GM18517 (cell line): ENCODE data around the gene PMEPA1.

Source experiments
- ATAC-seq: cut with Tn5 transposase; IDR thresholded peaks from one replicate; pipeline ENCODE4 v1.9.1; 2021; ENCODE audit warnings: mild to moderate bottlenecking, moderate library complexity; ENCODE audit not compliant: unreplicated experiment

Gene PMEPA1

DNA sequence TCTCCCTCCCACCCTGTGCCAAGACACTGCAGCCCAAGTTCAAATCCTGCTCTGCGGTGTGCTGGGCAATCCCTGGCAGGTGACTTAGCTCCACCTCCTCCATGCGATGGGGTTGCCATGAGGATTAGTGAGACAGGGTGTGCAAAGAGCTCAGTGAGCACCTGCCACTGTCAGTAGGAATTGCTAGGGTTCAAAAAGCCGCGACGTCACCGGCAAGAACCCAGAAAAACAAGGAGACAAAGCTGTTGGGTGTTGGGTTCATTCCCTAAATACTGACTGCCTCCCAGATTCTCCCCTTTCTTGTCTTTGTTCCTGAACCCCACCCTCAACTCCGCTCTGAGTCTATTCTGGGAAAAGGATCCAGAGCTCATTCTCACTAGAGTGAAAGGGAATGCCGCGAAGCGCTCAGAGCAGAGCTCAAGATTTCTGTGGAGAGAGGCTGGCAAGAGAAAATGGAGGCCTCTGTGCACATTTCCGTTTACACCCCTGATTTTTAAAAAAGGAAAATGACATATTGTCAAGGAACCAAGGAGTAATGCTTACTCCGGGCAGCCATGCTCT is 13.3 kb downstream of the PMEPA1 start:
- ATAC-seq, result no peak

DNA sequence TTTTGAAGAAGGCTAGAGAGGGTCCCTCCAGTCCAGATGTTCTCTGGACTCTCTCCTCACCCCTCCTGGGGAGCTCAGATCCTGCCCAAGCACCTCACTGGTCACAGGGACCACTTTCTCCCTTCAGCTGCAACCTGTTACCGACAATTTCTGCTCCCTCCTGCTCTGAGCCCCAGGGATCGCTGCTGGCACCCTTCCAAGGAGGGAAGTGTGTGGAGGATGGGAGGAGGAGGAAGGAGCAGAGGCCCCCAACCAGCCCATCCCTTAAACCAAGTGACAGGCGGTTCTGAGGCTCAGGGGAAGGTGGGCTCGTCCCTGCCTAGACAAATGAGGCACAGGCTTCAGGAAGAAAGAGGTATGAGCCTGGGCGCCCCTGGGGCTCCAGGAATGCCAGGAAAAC is 13.9 kb downstream of the PMEPA1 start:
- no peak for ATAC-seq

DNA sequence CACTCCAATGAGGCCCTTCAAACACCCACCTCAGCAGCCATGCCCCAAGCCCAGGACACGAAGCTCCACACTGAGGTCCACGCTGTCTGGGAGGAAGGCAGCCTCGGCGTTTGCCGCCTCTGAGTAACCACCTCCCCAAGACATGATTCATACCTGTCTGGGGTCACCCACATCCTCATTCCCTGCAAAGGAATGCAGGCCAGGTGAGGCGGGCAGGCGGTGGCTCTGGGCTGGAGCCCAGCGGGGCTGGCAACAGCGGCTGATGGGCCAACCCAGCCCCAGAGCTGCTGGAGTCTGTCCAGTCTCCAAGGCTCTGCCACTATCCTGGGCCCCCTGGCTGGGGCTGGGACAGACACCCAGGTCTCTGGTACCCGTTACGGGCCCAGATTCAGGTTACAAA is 14.8 kb downstream of the PMEPA1 start:
- no peak for ATAC-seq

DNA sequence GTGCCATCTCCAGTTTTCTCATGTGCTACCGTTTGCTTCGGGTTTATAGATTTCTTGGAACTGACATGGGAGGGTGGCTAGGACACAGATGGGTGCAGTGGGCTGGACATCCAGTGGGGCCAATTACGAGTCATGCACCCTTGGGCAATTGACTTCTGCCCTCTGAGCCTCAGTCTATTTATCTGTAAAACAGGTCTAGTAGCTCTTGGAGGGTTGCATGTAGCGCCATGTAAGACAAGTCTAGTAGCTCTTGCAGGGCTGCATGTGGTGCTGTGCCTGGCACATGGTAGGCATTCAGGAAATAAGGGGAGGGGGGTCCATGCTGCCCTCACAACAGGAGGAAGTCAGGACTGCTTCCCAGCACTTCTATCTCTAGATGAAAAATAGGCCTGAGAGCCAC is 15.3 kb downstream of the PMEPA1 start:
- no peak for ATAC-seq

DNA sequence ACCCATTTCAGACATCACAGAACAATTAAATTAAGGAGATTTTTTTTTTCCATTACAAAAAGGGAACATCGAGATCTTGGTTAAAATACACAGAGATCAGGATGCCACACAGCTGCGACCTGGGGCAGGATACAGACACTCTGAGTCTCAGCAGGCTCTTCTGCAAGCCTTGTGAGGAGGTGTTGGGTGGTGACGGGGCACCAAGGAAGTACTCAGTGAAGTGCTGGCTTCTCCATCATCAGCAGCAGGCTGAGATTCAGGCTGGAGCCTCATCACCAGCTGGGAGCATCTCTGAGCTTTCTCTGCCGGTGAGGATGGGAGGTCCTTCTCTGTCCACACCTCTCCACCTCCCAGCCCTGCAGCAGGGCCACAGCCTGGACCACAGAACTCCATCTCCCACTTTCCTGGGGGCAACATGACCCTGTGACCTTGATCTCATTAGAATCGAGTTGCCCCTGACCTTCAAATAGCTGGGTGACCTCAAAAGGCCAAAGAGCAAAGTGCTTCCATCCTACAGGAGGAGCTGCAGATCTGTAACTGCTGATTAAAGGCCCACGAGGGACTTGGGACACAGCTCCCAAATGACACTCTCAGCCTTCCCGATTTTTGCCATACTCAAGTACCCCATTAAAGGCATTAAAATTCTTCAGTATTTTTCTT is 16.0 kb downstream of the PMEPA1 start:
- no peak for ATAC-seq

DNA sequence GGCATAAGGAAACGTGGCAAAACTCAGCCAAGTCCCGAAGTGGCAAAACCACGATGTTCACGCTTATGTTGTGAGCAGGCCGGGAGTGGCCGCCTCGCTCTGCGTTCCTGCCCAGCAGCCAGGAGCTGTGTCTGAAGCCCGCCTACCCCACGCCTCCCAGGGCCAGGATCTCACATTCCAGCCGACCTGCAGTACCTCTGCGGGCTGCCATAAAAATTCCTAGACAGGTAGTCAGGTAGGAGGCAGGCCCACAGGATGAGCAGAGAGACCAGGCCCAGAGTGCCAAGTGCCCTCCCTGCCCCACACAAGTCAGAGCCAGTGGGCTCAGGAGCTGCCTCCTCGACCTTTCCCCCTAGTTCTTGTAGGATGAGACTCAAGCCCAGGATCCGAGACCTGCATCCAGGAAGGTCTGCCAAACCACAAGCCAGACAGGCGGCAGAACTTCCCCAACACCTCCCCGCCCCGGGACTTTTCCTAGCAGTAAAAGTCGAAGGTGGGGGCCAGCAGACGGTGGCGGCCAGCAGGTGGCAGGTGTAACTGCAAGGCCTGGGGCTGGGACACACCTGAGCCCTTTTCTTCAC is 16.7 kb downstream of the PMEPA1 start:
- ATAC-seq, result no peak

DNA sequence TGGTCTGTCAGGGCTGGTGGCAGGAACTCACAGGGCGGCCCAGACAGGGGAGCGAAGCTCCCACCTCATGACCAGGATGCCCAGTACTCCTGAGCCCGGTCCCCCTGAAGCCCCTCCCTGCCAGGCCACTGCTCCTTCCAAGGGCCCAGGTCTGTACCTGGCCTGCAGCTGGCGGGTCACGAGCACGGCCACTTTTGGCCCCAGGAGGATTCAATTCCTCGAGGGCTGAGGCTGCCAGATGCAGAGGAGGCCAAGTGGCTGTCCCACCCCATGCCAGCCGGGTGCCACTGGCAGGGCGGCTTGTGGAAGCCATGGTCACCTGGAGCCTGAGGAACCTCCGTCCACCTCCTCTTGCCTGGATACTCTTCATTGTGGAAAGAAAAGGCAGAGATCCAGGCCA is 17.4 kb downstream of the PMEPA1 start:
- no peak for ATAC-seq

DNA sequence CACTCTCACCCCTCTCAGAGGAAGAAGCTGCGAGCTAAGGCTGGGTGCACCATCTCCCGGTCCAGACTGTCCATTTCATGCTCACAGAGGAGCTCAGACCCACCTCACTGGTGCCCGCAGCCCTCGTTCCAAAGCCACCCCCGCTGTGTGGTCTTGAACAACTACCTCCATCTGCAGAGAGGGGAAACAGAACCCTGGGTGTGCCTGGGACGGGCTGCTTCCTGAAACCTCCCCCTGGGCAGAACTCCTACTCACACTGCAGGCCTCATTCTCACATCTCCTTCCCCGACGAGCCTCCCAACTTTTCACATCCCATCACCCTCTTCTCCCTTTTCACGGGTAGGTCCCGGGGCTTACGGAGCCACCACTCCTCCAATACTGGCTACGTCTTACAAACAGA is 18.1 kb downstream of the PMEPA1 start:
- no peak for ATAC-seq

DNA sequence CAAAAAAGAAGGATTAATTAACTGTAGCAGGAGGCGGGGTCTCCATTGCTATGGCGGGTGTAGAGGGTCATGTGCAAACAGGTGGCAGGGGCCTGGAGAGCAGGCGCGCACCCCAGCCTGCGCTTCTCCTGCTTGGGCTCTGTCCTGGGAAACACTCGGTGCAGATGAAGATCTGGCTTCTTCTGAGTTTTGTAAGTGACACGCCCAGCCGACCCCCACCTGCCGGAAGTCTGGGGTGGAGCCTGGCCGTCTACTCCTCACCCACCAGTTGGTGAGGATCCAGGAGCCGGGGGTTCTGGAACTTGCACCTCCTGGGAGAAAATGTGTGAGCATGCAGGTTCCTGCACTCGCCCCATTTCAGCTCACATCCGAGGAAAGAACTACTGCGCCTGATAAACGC is 19.3 kb downstream of the PMEPA1 start:
- no peak for ATAC-seq

DNA sequence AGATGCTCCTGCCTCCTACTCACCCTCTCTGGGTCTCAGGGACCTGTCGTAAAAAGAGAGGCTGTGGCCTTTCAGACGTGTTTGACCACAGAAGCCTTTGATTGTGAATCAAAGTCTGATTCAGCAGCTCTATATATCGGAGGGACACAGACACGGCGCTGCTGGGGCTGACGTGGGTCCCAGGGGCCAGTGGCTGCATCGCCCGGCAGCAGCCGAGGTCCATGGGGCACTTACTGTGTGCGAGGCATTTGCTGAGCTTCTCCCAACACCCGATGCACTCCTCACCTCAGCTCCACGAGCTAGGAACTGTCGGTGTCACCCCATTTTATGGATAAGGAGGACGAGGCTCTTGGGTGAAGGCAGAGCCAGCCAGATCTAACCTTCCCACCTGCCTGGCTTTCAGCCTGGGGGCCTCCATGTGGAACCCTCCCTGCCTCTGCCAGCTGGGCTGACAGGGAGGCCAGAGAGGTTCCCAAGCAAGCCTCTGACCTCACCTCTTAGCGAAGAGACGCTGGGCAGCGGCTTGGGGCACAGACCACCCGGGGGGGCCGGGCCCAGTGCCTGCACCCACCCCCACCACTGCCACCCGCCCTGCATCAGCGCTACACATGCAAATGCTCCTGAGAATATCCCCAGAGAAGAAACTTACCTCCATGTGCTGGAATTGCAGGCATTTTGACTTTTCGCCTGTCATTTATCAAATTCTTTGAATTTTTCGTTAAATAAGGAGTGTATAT is 19.9 kb downstream of the PMEPA1 start:
- ATAC-seq, result no peak

DNA sequence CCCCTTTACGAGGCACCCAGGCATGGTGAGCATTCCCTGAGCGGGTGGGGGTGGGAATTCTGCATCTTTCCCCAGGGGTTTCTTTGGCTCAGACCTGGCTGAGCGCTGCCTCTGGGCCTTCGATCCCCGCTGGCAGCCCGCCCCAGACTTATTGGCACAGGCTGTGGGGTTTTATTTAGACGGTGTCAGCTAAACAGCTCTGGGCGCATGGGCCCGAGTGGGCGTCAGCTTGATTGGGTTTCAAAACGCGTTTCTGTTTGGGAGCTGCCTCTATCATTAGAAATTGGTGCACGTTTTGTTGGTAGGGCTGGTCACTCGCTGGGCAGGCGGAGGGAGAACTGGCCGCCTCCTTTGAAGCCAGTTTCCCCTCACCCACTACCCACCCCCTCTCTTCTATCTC is 21.0 kb downstream of the PMEPA1 start:
- ATAC-seq, result no peak

DNA sequence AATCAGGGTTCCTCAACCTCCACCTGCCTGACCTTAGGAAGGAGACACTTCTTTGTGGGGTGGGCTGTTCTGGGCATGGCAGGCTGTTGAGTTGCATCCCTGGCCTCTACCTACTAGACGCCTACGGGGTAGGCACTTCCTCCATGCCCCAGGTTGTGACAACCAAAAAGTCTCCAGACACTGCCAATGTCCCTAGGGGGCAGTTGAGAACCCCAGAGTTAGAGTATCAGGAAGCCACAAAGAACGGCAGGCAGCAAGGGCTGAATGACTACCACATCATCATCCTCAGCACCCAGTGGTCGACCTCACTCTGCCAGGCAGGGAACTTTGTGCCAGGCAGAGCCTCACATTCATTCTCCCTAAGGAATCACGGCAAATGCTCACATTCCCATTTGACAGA is 21.5 kb downstream of the PMEPA1 start:
- ATAC-seq, result no peak

DNA sequence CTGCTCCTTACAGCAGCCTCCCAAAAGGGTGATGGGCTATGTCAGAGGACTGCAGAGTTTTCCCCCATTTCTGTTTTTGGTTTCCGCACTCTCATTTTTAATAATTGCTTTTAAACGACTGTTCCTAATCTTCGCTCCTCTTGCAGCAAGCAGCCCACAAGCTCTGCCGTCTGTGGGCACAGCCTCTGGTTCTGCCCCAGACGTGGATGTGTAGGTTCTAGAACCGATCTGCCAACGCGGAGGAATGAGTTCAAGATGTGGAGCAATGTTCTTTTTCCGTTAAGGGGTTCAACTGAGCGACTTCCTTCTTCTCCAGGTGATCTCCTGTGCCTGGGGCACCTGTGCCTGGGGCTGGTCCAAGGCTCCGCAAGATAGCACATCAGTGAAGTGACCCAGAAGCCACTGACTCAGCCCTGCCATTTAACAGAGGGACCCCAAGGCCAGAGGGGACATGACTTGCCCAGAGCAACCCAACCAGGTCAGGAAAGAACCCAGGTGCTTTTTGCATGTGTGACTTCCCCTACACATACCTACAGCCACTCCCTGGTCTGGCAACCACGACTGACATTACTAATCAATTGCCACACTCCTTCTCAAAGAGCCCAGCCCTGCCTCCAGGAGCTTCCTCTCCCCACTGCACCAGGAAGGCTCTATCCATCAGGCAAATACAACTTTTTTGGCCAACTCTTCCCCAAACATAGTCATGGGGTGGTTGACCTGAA is 22.7 kb downstream of the PMEPA1 start:
- ATAC-seq, result no peak

DNA sequence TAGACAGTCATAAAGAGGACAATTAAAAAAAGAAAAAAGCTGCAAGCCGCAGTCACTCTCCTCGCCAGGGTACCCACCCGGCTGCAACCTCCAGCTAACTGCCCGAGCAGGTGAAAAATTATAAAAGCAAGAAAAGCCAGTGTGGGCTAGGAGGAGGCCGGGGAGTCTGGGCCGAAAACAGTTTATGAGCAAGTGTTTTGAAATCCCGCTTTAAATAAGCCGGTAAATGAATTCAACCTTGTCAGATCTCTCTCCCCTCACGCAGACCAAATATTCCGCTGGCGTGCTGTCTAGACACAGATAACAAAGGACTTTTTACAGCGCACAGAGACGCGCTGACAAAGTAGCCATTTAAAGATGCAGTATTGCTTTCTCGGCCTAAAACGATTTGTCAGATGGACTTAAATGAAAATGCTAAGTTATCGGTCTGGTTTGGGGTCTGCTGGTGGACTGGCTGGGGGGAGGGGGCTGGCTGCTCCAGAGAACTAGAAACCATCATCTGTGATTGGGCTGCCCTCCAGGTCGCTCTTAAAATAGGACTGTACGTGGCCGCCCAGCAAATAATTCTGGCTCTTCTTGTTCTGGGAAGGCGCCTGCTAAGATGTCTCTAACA is 24.6 kb downstream of the PMEPA1 start:
- no peak for ATAC-seq

DNA sequence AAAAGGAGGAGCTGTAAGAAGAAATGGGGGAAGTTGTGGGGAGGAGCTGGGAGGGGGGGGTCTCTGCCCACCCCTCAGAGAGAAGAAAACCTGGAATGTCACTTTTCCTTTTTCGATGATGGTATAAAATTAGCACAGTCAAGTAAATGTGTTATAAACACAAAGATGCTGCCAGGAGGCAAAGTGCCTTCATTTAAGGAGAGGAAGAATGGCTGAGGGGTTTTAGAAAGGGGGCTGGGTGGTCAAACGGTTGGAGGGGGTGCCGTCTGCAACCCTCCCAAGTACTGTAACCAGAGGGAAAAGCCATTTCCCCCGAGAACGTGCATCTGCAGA is 25.0 kb downstream of the PMEPA1 start:
- no peak for ATAC-seq

DNA sequence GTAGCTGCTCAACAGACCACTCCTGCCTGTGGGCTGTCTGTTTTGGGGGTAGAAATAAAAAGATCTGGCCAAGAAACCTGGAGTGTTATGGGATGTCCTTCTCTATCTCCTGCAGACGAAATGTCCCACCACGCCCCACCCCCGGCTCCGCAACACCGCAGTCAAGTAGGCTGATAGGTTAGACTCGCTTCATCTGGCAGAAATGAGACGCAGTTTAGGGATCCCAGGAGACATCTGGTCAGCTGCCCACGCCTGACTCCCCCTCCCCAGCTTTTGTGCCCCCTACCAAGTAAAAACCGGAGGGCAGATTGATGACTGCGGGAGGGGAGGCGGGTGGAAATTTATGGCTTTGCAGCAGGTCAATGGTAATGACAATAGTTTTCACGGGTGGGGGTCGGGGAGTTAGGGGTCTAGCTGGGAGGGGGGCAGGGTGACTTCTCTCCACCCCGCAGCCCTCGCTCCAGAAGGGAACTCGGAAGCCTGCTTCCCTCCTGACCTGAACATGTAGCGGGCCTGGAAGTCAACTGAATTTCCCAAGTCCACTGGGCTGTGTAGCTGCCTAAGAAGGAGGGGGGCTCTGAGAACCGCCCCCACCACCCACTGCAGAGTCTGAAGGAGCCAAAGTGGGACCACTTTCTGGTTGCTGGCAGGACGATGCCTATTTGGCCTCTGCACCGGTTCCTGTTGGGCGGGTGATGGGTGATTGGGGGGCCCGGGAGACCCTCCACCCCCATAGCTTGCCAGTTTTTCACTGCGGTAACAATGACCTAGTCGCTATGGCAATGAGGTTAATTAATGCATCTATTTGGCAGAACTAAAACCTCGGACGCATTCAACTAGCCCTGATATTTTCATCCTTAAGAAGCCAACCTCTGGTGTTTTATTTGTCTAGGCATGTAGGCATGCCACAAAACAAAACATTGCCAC is 25.7 kb downstream of the PMEPA1 start:
- ATAC-seq, result no peak

DNA sequence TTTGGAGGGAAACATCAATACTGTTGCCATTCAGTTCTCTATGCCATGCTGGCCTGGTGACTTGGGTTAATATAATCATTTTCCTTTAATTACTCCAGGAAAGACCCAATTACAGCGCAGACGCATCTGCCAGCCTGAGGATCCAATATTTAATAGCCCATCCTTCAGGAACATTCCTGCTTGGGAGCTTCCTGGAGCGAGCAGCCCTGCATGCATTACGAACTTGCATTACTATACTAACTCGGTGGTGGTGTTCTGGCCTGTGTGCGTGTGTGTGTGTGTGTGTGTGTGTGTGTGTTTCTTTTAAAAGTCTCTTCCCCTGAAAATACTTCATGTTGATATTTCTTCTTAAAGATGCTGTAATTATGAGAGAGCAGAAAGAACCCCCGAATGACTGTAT is 26.5 kb downstream of the PMEPA1 start:
- no peak for ATAC-seq

DNA sequence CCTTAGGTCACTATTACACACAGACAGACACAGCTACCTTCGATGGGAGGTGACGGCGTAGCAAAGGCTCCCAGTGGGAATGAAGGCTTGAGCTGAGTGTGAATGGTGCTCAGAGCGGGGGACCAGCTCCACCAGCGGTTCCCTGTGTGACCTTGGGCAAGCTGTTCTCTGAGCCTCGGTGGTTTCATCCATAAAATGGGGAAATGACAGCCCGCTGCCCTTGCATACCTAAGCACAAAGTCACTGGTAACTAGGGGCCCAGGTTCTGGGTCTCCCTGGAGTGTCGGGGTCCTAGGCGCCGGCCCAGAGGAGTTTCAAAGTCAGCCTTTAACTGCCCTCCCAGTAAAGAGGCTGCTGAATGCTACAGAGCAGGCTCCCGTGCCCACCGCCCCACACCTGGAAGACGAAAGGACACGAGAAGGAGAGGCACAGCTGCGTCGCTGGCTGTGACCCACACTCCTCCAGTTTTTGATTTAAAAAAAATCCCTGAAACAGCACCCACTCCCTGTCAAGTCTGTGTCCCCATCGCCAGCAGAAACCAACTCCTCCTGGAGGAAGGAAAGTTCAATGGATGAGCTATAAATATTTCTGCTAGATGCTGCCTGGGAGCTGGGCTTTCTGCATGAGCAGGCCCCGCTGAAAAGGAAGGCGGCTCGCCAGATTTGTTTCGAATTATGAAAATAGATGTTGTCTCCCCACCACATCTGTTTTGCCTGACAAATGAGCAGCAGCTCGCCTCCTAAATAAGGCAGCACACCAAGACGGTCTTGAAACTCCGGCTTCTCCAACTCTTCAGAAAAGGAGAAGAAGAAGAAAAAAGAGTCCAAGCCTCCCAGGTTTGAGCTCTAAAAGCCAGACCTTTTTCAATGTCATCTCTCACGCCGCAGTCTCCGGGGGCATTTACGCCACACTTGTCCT is 27.4 kb downstream of the PMEPA1 start:
- ATAC-seq, result peak; percentile 47
